Lung (tissue), 5 donors: Measurements from ENCODE around the gene SSX4. TPM values are rescaled to one million over a fixed set of nuclear protein-coding genes. Genes with fewer than 3 reads are reported as not detected.

Experiments used
- polyA plus RNA-seq, 2 donors: library from polyadenylated mRNA; stranded (reverse); fragments of 200-250 nt; gene quantifications; one replicate each; pipeline ENCODE4 v1.2.1, GENCODE V29; 2013
- small RNA-seq: library from RNA; depleted of rRNA; stranded (forward); fragments of <200 nt; gene quantifications from one replicate; pipeline ENCODE3, GENCODE V24; 2014; ENCODE audit warnings: low replicate concordance
- total RNA-seq, 2 donors: library from RNA; depleted of rRNA in 1 of 2; stranded (reverse); fragments of >200 nt in 1 of 2; gene quantifications; one replicate each; pipeline ENCODE4 v1.2.1, GENCODE V29; 2014 to 2021
- donor health status: Bipolar disorder and iron deficiency.
- donor health status: healthy.
- donor health status: DM: yes; HTN: yes; CAD: no.

Gene SSX4
- total and polyA plus RNA-seq, 4 donors, result not detected

Small RNAs within 50 kb of the gene (small RNA-seq; reads per million reads assigned to genes)
- gene AL606490.4, result not detected
- not detected for gene AL606490.7
- not detected for gene AL606490.9

Other genes with a start within 250 kb of the SSX4 start
- not detected for gene SSX5, start 186.7 kb upstream of the SSX4 start, total RNA-seq
- not detected for gene SSX5, start 186.7 kb upstream of the SSX4 start, polyA plus RNA-seq
- not detected for gene SSX1, start 128.1 kb upstream of the SSX4 start, total RNA-seq
- gene SSX1, start 128.1 kb upstream of the SSX4 start, polyA plus RNA-seq, result not detected
- not detected for gene SSX3, start 26.8 kb upstream of the SSX4 start, total RNA-seq
- gene SSX3, start 26.8 kb upstream of the SSX4 start, polyA plus RNA-seq, result not detected
- gene SSX4B, start 28.4 kb downstream of the SSX4 start, total RNA-seq, result not detected
- not detected for gene SSX4B, start 28.4 kb downstream of the SSX4 start, polyA plus RNA-seq
- 10 to 100 TPM; 15.2 to 65.3 TPM for gene SLC38A5, start 86.7 kb downstream of the SSX4 start, total RNA-seq
- gene SLC38A5, start 86.7 kb downstream of the SSX4 start, polyA plus RNA-seq, result 10 to 100 TPM; 30.7 to 80.9 TPM
- 10 to 100 TPM; 18.2 to 45.8 TPM for gene FTSJ1, start 92.7 kb downstream of the SSX4 start, total RNA-seq
- 10 to 100 TPM; 43.7 to 48.3 TPM for gene FTSJ1, start 92.7 kb downstream of the SSX4 start, polyA plus RNA-seq
- 10 to 100 TPM in 1 of 2 donors, 1 to 10 TPM in 1; 3.3 to 12.8 TPM for gene PORCN, start 125.5 kb downstream of the SSX4 start, total RNA-seq
- 10 to 100 TPM; 11.6 to 12.0 TPM for gene PORCN, start 125.5 kb downstream of the SSX4 start, polyA plus RNA-seq
- gene EBP, start 138.3 kb downstream of the SSX4 start, total RNA-seq, result 100 to 1,000 TPM in 1 of 2 donors, 10 to 100 TPM in 1; 41.5 to 154 TPM
- gene EBP, start 138.3 kb downstream of the SSX4 start, polyA plus RNA-seq, result 100 to 1,000 TPM; 162 to 254 TPM
- 10 to 100 TPM in 1 of 2 donors, 1 to 10 TPM in 1; 8.2 to 15.2 TPM for gene TBC1D25, start 156.2 kb downstream of the SSX4 start, total RNA-seq
- 10 to 100 TPM in 1 of 2 donors, 1 to 10 TPM in 1; 5.6 to 12.1 TPM for gene TBC1D25, start 156.2 kb downstream of the SSX4 start, polyA plus RNA-seq
- gene RBM3, start 190.9 kb downstream of the SSX4 start, total RNA-seq, result 100 to 1,000 TPM; 117 to 346 TPM
- 100 to 1,000 TPM; 211 to 223 TPM for gene RBM3, start 190.9 kb downstream of the SSX4 start, polyA plus RNA-seq
- gene WDR13, start 214.0 kb downstream of the SSX4 start, total RNA-seq, result 100 to 1,000 TPM in 1 of 2 donors, 10 to 100 TPM in 1; 50.7 to 182 TPM
- 100 to 1,000 TPM; 156 to 175 TPM for gene WDR13, start 214.0 kb downstream of the SSX4 start, polyA plus RNA-seq